Activated T-cell treated with anti-CD3 and anti-CD28 coated beads, Interleukin-2, amount 50 U/mL, for 48 hours (primary cell): Measurements from ENCODE around the gene DOHH.
"Not testable (repeated sequence)": the region's sequence is repeated elsewhere in the genome, so short reads cannot be mapped to it uniquely, and the experiment has no call there.

Source experiments
- DNase-seq, 2 experiments: peaks; one replicate each; pipeline ENCODE4 v3.0.0-alpha.2; 2020

The DOHH gene

GRCh38 chr19:3534375-3535234, 34.1 kb upstream of the DOHH start:
- no peak for DNase-seq

DNA sequence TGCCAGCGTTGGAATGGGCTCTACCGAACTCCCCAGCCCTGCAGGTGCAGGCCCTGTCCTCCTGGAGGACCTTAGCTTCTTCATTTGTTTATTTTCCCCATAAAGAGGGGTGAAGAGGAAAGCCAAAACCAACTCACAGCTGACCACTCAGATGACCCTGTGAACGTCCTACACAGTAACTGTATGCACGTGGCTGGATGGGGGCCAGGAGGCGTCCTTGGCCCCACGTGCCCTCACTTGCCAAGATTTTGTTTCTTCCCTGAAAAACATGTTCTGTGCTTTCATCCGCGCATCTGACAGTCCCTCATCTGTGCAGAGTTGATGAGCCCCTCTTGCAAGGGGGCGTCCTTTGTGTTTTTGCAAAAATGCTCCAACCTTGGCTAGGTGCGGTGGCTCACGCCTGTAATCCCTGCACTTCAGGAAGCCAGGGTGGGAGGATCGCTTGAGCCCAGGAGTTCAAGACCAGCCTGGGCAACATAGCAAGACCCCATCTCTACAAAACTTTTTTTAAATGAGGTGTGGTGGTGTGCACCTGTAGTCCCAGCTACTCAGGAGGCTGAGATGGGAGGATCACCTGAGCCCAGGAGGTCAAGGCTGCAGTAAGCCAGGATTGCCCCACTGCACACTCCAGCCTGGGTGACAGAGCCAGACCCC, 33.2 kb upstream of the DOHH start:
- DNase-seq = no peak

DNA sequence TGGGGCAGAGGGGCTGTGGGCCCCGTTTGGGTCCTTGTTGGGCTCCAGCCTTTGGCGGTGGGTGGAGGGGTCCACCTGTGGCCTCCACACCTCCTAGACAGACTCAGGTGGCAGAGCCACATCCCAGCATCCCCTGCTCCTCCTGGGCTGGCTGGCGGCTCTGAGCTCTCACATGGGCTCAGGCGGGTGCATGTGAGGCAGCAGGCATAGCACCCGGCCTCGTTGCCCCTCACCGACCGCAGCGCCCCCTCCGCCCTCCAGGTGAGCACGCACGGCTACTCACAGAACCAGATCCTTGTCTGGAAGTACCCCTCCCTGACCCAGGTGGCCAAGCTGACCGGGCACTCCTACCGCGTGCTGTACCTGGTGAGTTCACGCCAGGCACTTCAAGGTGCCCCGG, 32.6 kb upstream of the DOHH start:
- no peak for DNase-seq

- DNase-seq = no peak
These were observed 31.8 kb upstream of the DOHH start for GRCh38 chr19:3532154-3532786.

- DNase-seq = no peak
These were observed 31.2 kb upstream of the DOHH start for GRCh38 chr19:3531716-3532115.

DNA sequence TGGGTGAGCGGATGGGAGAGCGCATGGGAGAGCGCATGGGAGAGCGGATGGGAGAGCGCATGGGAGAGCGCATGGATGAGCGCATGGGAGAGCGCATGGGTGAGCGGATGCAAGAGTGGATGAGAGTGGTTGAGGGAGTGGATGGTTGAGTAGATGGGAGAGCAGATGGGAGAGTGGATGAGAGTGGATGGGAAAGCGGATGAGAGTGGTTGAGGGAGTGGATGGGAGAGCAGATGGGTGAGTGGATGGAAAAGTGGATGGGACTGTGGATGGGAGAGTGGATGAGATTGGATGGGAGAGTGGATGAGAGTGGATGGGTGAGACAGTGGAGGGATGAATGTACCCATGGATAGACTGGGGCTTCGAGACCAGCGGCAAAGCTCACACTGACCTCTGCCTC, 29.9 kb upstream of the DOHH start:
- no peak for DNase-seq

DNA sequence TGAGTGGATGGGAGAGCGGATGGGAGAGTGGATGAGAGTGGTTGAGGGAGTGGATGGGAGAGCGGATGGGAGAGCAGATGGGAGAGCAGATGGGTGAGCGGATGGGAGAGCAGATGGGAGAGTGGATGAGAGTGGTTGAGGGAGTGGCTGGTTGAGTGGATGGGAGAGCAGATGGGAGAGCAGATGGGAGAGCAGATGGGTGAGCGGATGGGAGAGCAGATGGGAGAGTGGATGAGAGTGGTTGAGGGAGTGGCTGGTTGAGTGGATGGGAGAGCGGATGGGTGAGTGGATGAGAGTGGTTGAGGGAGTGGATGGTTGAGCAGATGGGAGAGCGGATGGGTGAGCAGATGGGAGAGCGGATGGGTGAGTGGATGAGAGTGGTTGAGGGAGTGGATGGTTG, 28.8 kb upstream of the DOHH start:
- DNase-seq = not testable (repeated sequence)

DNA sequence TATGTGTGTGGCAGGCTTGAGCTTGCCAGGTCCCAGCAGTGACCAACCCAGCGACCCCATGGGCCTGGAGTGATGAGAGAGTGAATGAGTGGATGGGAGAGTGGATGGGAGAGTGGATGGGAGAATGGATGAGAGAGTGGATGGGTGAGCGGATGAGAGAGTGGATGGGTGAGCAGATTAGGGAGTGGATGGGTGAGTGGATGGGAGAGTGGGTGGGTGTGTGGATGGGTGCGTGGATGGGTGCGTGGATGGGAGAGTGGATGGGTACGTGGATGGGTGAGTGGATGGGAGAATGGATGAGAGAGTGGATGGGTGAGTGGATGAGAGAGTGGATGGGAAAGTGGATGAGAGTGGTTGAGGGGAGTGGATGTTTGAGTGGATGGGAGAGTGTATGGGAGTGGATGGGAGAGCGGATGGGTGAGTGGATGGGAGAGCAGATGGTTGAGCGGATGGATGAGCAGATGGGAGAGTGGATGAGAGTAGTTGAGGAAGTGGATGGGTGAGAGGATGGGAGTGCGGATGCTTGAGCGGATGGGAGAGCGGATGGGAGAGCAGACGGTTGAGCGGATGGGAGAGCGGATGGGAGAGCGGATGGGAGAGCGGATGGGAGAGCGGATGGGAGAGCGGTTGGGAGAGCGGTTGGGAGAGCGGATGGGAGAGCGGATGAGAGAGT, 28.2 kb upstream of the DOHH start:
- DNase-seq = no peak

GRCh38 chr19:3528080-3528479, 27.6 kb upstream of the DOHH start:
- no peak for DNase-seq

DNA sequence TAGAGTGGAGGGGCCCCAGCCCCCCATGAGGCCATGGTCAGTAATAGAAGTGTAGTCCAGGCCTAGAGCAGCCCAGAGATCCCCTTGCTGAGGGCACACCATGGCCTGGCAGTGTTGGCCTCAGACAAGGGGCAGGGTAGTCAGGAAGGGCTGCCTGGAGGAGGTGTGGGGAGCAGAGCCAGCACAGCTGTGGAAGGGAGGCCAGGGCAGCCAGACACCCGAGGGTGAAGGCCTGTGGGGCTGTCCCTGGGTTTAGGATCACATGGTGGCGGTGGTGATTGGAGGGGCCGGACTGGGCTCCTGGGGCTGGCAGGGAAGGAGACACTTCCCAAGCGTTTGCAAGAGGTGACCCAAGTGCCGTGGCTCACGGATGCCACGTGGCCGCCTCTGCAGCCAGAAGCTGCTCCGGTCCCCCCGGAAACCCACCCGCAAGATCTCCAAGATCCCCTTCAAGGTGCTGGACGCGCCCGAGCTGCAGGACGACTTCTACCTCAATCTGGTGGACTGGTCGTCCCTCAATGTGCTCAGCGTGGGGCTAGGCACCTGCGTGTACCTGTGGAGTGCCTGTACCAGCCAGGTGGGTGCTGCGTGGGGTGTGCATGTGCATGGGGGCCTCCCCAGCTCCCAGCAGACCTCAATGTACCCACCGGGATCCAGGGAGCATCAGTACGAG, 26.9 kb upstream of the DOHH start:
- DNase-seq = no peak

- DNase-seq = no peak
These were observed 26.2 kb upstream of the DOHH start for GRCh38 chr19:3526507-3527237.

- no peak for DNase-seq
These were observed 24.5 kb upstream of the DOHH start for GRCh38 chr19:3524904-3525451.

GRCh38 chr19:3524078-3524842, 23.8 kb upstream of the DOHH start:
- no peak for DNase-seq

DNA sequence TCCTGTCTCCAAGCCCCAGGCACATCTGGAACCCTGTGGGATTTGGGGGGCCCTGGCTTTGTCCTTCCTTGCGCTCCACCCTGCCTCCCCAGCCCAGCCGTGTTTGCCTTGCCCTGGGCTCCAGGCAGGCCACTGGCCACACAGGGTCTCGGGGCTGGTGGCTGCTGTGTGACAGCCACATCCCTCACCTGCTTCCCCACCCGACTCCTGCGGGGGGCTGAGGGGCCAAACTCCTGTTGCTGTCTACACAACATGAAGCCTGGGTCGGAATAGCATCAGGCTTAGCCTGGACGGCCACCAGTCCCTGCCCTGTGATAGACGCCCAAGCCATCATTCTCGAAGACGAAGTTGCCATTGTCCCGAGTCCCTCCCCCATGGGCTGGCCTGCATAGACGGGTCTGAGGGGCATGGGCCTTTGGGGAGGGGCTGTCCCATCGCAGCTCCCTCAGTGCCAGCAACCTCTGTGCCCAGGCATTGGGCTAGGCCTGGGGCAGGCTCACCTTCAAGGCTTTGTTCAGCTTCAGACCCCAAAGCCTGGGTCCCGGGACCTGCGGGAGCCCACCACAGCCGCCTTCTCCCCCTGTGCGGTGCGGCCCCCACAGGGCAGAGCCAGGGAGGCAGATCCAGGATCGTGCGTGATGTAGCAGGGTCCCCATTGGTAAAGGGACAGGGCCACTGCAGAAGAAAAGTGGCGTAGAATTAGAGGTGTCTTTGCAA, 23.0 kb upstream of the DOHH start:
- DNase-seq = no peak

- DNase-seq = no peak
These were observed 22.2 kb upstream of the DOHH start for GRCh38 chr19:3522421-3523360.

GRCh38 chr19:3521104-3521445, 20.6 kb upstream of the DOHH start:
- no peak for DNase-seq

DNA sequence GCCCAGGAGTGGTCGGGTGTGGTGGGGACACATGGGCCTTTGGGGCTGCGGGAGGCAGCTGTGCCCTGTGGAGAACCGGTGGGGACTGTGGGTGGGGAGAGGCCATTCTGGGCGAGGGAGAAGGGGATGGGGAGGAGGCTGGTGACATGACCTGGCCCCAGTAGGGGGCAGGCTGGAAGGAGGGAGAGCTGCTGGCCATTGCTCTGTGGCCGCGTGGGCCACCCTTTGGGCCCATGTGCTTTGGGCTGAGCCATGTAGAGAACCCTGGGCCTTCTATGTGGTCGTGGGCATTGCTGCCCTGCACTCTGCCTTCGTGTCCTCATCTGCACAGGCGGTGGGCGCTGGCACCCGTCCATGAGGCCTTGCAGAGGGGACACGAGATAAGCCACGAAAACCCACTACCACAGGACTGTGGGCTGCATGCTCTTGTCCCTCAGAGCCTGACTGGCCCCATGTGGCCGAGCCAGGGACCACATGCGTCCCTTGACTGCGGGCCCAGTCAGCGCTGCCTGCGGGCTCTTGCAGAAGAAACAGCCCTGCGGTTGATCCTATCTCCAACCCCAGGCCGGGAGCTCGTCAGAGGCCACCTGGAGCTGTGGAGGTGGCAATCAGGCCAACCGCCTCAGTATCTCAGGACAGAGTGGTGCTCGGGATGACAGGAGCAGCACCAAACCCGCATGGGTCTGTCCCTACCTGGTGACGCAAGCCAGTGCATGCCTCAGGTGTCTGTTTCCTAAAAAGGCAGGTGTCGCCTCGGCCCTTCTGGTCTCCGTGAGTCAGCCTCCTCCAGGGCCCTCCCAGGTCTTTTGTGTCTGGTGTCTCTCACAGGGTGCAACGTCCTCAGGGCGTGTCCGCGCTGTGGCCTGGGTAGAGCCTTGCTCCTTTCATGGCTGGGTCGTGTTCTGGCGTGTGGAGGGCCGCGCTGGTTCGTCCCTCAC, 20.0 kb upstream of the DOHH start:
- DNase-seq = no peak

DNA sequence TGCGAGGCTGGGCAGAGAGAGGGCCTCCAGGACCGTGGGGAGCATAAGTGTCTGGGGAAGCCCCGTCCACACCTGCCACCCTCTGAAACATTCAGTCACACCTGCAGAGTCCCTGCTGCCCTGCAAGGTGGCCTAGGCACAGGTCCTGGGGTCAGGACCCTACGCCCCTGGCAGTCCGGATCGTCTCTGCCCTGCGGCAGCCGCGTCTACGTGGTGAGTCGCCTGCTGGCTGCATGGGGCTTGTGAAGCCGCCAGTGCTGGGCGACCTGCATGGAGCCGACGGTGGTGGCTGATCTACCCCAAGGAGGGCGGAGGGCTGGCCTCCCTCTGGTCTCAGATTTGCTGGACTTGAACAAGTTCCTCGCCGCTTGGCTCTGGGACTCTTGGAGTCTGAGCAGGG, 18.7 kb upstream of the DOHH start:
- DNase-seq = no peak
